Ovary (tissue), 9 donors: Measurements from ENCODE around the gene CNTNAP1. TPM values are rescaled to one million over a fixed set of nuclear protein-coding genes. Genes with fewer than 3 reads are reported as not detected.
A peak's percentile ranks its signal among the peaks of the same experiment; 100 is the strongest.
"Not testable (repeated sequence)": the region's sequence is repeated elsewhere in the genome, so short reads cannot be mapped to it uniquely, and the experiment has no call there.

Source experiments
- DNase-seq, 5 donors: peaks; one replicate each; pipeline ENCODE4 v3.0.0-alpha.2; 2019 to 2020
- H3K27ac ChIP-seq, 2 donors: fragments of 200-600 bp; one replicate each; pipeline versions ENCODE4 v1.5.1 to v1.8.0; 2019 to 2022
- H3K27me3 ChIP-seq: fragments of 200-600 bp; one replicate; pipeline ENCODE4 v1.8.0; 2022
- H3K36me3 ChIP-seq: fragments of 200-600 bp; sonication (generic); one replicate; pipeline ENCODE4 v1.5.1; 2019
- H3K4me1 ChIP-seq: one replicate; pipeline ENCODE4 v1.8.1; 2013; ENCODE audit warnings: mild to moderate bottlenecking, moderate library complexity; ENCODE audit not compliant: insufficient read depth
- H3K4me3 ChIP-seq: fragments of 200-600 bp; sonication (generic); one replicate; pipeline ENCODE4 v1.5.1; 2017
- H3K9me3 ChIP-seq, 2 donors: fragments of 200-600 bp in 1 of 2; sonication (generic) in 1 of 2; one replicate each; pipeline versions ENCODE4 v1.5.1 to v1.8.1; 2013 to 2019; ENCODE audit warnings: mild to moderate bottlenecking in 1 of 2, moderate library complexity in 1 of 2
- CTCF ChIP-seq, 3 donors: fragments of 450-650 bp in 2 of 3; fragments of 200-600 bp in 1 of 3; IDR thresholded peaks; one replicate each; pipeline versions ENCODE4 v1.5.1 to v1.8.0; 2016 to 2022; ENCODE audit warnings: antibody characterized with exemption in 3 of 3, mild to moderate bottlenecking in 1 of 3
- EP300 ChIP-seq: sonication (generic); formaldehyde crosslinking; IDR thresholded peaks from one replicate; pipeline ENCODE4 v1.6.1; 2017; ENCODE audit warnings: antibody characterized with exemption
- POLR2A ChIP-seq: fragments of 450-650 bp; IDR thresholded peaks from one replicate; pipeline ENCODE4 v1.6.1; 2017; ENCODE audit warnings: antibody characterized with exemption, mild to moderate bottlenecking, moderate library complexity
- WGBS, 3 donors: extraction: QIAGEN DNeasy Blood & Tissue Kit in 1 of 3; methylation state at CpG; one replicate each; pipeline versions ENCODE4 v1.1.5 to v1.1.7; 2013 to 2017; 5-methylcytosine and 5-hydroxymethylcytosine counted together
- intact Hi-C, 4 donors: fragments of 100-400 bp; cut with DNase I; formaldehyde crosslinking; loops; one replicate each; pipeline versions ENCODE4 v1.11.0 to v1.15.1; 2022 to 2023
- polyA plus RNA-seq, 2 donors: library from polyadenylated mRNA; stranded (reverse); fragments of 200-250 nt in 1 of 2; fragments of 350-450 nt in 1 of 2; fragmentation: Illumina TruSeq in 1 of 2; extraction: RNeasy Lipid Tissue Mini Kit (QIAGEN cat#74804) in 1 of 2; gene quantifications; one replicate each; pipeline ENCODE4 v1.2.3, GENCODE V29; 2013 to 2014
- total RNA-seq, 7 donors: library from RNA; depleted of rRNA in 2 of 7; stranded (reverse); fragments of >200 nt in 2 of 7; fragmentation: NEBNext Ultra II Directional in 3 of 7; extraction: Animal tissue kit (Norgen Biotek cat#: 25700) in 3 of 7; gene quantifications; one replicate each; pipeline versions ENCODE4 v1.1.0 to v1.2.4, GENCODE V29; 2016 to 2023
- donor health status: DM: no; HTN: no; CAD: no; lungs with moderate emphysema.
- donor health status: DM: no; HTN: no; CAD: no.
- donor health status: Bipolar disorder and iron deficiency.
- donor health status: DM: yes; HTN: yes; CAD: no.
- donor health status: DM: no; HTN: no; CAD: no.
- donor health status: DM: yes; HTN: yes; CAD: no.

Gene CNTNAP1
- total and polyA plus RNA-seq, 9 donors, result 3.7 to 41.4 (median 13.5) TPM

- Histone ChIP-seq H3K27me3 (no peaks in the 10 kb centered on the region), H3K36me3 (no peaks in the 10 kb centered on the region), H3K4me1 (no peaks in the 10 kb centered on the region), H3K9me3 (no peaks in the 10 kb centered on the region), H3K4me3 (no peak overlapping the region), H3K27ac (peak overlapping the region in 1 of 2 donors; percentile 18)
- intact Hi-C loops, result loop anchor here in 1 of 4 donors (10.0 kb wide), 1 partner anchor 56 kb away; the partner anchor contains the start of genes RETREG3 and TUBG1
- 19 to 27% (median 23%) methylated on average over 7 of the region's 7 CpGs for WGBS, 3 donors
- TF ChIP-seq EP300, result no peak
- TF ChIP-seq CTCF (IDR thresholded peaks at IDR 0.05), result no peak
- TF ChIP-seq POLR2A, result no peak
- DNase-seq, result peak in 2 of 5 donors; percentile 18 to 36
Measured at GRCh38 chr17:42660692-42661345, 21.5 kb upstream of the CNTNAP1 start.

GRCh38 chr17:42665581-42666001 is 16.7 kb upstream of the CNTNAP1 start:
- intact Hi-C loops, result loop anchor here in 1 of 4 donors (10.0 kb wide), 1 partner anchor 61 kb away; the partner anchor contains the start of genes RETREG3 and TUBG1
- Histone ChIP-seq H3K4me1 (peaks cover 15% of the 10 kb centered on the region), H3K9me3 (no peaks in the 10 kb centered on the region), H3K4me3 (no peak overlapping the region), H3K27ac (no peak overlapping the region), H3K27me3 (no peaks in the 10 kb centered on the region), H3K36me3 (no peaks in the 10 kb centered on the region)
- 83 to 84% (median 84%) methylated on average over 14 of the region's 14 CpGs for WGBS, 3 donors
- TF ChIP-seq CTCF (IDR thresholded peaks at IDR 0.05) (no peak), EP300 (no peak), POLR2A (no peak)
- peak in 2 of 5 donors; percentile 26 to 28 for DNase-seq

- not testable (repeated sequence) for H3K9me3 ChIP-seq, H3K4me3 ChIP-seq, H3K27me3 ChIP-seq, H3K36me3 ChIP-seq
- DNase-seq, result peak in 2 of 5 donors; percentile 23 to 29
- intact Hi-C loops, result loop anchor here in 1 of 4 donors (10.0 kb wide), 1 partner anchor 61 kb away; the partner anchor contains the start of genes RETREG3 and TUBG1
- 86 to 98% (median 90%) methylated on average over 9 to 14 of the region's 16 CpGs for WGBS, 3 donors
- H3K27ac ChIP-seq, result peak overlapping the region in 1 of 2 donors; percentile 57
- H3K4me1 ChIP-seq, result peaks cover 15% of the 10 kb centered on the region
Measured at GRCh38 chr17:42666126-42666525, 16.2 kb upstream of the CNTNAP1 start.

GRCh38 chr17:42667088-42667951 is 15.0 kb upstream of the CNTNAP1 start:
- intact Hi-C loops, result loop anchor here in 1 of 4 donors (10.0 kb wide), 1 partner anchor 63 kb away; the partner anchor contains the start of genes RETREG3 and TUBG1
- Histone ChIP-seq H3K27me3 (no peaks in the 10 kb centered on the region), H3K36me3 (no peaks in the 10 kb centered on the region), H3K4me3 (no peak overlapping the region), H3K27ac (peak overlapping the region in 1 of 2 donors; percentile 57), H3K9me3 (no peaks in the 10 kb centered on the region), H3K4me1 (peaks cover 15% of the 10 kb centered on the region)
- peak in 3 of 5 donors; percentile 56 to 74 (median 57) for DNase-seq
- 17 to 26% (median 22%) methylated on average over 7 of the region's 7 CpGs for WGBS, 3 donors
- no peak for TF ChIP-seq POLR2A

- Histone ChIP-seq H3K36me3 (no peaks in the 10 kb centered on the region), H3K27me3 (no peaks in the 10 kb centered on the region), H3K4me1 (peaks cover 24% of the 10 kb centered on the region), H3K9me3 (no peaks in the 10 kb centered on the region), H3K27ac (peak overlapping the region; percentile 35 to 57), H3K4me3 (no peak overlapping the region)
- DNase-seq, result peak in 2 of 5 donors; percentile 24 to 36
- 82 to 83% (median 83%) methylated on average over 11 to 12 of the region's 12 CpGs for WGBS, 3 donors
- TF ChIP-seq CTCF (IDR thresholded peaks at IDR 0.05) (no peak), POLR2A (no peak), EP300 (no peak)
- intact Hi-C loops, result loop anchor here in 1 of 4 donors (10.0 kb wide), 1 partner anchor 65 kb away; the partner anchor contains the start of genes RETREG3 and TUBG1
Measured at GRCh38 chr17:42669705-42669976, 12.7 kb upstream of the CNTNAP1 start.
